Stimulated activated CD4-positive, alpha-beta T cell treated with anti-CD3 and anti-CD28 coated beads, Interleukin-1b, Interleukin-23, amount 100 ng/mL, for 24 hours (primary cell): ENCODE measurements around the gene NMUR1.
A peak's percentile ranks its signal among the peaks of the same experiment; 100 is the strongest.

Experiments
- DNase-seq, 4 experiments: peaks; one replicate each; pipeline ENCODE4 v3.0.0-alpha.2; 2020; ENCODE audit warnings: low read depth in 4 of 4, low spot score in 1 of 4

NMUR1 gene

DNA sequence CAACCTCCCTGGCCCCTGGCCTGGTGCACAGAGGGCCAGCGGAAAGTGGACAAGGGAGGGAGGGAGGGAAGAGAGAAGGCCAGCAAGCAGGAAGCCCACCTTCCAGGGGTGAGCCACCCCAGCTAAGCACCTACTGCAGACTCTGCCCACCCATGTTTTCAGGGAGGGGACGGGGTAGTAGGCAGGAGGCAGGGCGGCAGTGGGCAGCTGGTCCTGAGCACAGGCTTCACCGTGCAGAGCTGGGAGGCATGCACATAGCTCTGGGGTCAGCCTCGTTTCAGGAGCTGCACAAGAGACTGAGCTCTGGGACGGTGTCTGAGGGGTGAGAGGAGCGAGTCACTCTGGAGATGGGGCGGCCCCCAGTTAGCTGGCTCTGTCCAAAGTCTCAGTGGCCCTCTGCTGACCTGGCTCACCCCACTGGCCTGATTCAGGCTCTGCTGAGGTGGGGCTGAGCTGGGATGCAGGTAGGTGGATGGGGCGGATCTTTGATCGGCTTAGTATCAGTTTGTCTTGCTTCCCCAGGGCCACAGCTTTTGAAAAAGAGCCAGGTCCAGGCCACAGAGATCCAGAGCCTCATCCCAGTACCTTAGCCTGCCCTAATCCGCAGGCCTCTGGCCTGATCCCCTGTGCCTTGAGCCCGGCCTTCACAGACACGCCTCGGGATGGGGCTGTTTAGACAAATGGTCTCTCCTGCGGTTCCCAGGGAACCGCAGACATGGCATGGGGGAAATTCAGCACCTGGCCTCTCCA, 3.7 kb downstream of the NMUR1 start:
- no peak for DNase-seq

DNA sequence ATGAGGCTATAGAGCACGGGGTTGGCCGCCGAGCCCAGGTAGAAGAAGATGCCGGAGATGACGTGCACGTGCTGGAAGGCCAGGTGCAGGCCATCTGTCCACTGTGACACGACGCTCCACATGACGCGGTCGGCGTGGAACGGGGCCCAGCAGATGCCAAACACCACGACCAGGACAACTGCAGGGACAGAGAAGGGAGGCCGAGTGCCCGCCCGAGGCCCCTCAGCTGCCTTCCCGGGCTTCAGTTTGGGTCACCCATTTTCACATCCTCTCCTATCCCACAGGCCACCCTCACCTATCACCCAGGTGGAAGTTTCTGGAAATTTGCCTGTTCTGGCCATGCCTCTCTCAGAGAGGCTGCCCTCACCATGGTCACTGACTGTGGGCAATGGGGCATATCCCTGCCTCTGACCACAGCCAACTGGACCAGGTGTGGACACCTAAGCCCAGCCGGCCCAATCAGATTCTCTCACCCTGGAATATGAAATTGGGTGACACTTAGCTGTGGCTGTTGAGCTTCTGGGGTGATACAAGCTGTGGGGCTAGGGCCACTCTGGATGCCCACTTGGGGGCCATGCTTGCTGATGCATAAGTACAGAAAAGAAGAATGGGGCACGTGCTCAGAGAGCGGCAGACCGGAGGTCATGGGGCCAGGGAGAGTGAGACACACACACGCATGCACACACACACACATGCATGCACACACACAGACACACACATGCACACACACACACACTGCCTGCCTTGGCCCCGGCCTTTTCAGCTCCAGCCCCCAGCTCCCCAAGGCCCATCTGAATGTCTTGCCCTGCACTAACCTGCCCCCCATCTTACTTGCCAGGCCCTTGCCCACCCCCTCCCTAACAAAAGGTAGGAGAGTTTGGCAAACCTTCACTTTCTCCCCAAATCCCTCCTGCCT, 4.7 kb downstream of the NMUR1 start:
- no peak for DNase-seq

DNA sequence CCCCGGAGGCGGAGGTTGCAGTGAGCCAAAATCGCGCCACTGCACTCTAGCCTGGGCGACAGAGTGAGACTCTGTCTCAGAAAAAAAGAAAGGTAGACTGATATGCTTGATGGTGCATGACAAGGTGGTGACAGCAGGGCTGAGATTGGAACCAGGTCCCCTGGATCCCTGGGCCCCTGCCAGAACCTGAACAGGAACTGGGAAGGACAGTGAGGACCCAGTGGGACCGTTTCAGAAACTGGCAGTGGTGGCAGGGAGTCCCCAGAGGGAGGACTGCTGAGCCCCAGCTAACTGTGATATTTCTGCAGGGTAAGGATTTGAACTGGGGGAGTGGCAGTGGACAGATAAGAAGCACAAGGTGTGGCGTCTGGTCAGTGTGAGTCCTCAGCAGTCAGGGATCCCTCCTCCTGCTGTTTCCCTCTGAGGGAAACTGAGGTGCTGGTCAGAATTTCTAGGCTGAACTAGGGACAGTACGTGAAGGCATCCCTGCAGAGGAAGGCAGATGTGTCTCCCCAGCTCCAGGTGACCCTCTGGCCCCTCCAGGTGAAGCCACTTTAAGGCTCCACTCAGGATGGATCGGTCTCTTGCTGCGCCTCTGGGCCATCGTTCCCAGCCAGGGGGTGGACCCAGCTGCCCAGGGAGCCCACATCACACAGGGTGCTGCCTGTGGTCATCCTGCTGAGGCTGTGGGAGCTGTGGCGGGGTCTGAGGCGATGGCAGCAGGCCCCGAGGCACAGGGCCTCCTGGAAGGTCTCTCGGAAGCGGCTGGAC, 5.6 kb downstream of the NMUR1 start:
- no peak for DNase-seq

DNA sequence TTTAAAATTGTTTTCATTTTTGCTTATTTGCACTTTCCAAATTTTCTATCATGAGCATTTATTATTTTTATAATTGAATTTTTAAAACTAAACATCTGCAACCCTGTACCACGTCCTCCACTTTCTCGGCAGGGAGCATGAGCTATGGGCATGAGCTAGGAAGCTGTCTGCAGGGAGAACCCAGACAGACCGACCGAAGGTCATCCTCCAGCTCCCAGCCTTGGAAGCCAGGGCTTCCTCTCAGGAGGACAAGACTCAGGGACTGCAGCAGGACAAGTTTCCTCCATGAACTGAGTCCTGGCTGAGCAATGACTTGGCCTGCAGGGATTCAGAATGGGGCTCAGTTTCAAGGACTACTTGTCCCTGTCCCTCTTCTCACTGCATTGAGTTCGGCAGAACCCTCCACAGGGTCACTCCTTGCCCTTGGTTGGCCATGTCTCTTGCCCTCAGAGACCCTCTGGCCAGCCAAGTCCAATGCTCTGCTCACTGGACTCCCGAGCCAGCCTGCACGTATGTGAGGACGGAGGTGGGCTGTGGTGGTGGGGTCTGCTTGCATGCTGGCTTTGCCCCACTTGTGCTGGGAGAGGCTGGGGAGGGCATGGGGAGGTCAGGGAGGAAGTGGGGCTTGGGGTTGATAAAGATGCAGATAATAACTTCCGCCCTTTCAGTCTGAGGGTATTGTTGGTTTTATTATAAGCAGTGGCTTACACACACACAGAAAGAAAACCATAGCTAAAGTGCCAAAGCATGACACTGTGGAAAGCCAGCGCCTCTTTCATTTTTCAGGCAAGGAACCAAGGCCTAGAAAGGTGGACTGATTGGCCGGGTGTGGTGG, 6.6 kb downstream of the NMUR1 start:
- no peak for DNase-seq

DNA sequence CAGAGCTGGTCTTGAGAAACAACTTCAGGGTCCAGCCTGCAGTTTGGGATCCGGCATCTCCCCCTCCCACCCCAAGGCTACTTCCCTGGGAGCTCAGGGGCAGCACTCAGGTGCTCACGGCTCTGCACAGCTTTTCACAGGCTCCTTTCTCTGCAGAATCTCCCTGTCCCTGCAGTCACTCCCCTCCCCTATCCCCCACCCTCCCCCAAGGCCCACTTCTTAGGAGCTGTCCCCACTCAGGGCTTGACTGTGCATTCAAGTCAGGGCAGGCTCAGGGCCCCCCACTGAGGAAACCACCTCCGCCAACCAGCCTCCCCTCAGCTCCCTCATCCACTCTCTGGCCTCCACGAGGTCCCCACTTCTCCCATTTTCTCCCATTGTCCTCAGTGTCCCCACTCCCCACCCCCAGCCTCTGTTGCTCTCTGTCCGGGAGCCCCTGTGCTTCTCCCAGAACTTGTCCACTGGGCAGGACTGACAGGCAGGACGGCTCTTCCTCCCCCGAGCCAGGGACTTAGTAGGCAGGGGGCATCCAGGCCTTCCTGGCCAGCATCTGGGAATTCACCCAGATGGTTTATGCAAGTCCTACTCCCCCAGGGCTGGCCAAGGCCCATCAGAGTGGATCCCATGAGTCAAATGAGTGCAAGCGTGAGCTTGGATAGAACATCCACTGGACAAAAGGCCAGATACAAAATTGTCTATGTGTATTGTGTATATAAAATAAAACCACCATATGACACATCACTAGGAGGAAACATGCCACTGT, 7.6 kb downstream of the NMUR1 start:
- no peak for DNase-seq

DNA sequence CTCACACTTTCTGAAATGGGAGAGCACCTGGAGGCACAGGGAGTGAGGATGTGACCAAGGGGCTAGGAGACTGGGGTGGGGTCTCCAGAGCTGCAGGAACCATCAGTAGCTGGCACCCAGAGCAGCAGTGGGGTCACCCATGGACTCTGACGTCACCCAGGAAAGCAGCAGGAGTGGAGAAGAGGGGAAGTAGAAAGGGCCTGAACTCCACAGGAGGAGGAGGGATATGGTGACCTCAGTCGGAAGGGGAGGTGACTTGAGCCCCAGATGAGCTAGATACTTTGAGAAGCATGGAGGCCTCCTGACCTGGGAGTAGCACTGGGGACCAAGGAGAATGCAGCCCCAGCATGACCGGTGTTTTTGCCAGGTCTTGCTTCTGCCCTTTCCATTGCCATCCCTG, 8.8 kb downstream of the NMUR1 start:
- no peak for DNase-seq

DNA sequence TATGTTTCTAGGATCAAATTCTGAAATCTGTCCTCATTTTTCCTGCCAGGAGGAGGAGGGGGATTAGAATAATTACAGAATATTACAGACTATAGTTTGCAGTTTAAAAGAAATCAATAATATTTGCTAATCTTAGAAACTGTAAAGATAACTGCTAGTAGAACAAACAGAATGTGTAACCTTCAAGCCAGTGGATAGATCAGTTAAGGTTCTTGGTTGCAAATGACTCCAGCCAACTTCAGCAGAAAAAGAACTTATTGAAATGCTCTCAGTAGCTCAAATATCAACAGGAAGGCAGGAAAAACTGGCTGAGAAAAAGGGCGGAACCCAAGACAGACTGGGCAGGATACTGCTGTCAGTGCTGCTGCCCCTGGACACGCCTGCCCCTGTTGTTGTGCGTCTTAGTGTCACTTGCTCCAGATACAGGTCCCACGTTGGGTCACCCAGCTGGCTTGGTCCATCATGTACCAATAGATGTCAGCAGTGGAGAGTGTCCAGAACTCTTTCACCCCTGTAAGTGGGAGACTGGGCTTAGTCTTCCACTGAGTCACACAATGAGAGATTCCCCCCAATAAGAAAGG, 10.2 kb downstream of the NMUR1 start:
- no peak for DNase-seq

DNA sequence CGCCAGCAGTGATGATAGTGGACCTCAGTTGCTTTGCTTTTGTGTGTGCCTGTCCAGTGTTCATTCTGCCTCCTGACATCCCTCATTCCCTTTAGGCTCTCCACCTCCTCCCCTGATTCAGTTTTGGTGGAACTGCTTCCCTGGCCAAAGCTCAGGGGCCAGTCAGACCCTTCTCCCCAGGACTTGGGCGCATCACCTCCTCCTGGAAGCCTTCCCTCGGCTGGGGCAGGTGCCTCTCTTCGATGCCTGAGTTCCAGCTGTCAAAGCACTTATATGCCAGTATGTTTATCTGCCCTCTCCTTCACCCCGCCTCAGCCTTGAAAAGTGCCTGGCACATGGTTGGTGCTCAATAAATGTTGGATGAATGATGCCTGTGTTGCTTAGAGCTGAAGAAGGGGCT, 11.5 kb downstream of the NMUR1 start:
- no peak for DNase-seq

DNA sequence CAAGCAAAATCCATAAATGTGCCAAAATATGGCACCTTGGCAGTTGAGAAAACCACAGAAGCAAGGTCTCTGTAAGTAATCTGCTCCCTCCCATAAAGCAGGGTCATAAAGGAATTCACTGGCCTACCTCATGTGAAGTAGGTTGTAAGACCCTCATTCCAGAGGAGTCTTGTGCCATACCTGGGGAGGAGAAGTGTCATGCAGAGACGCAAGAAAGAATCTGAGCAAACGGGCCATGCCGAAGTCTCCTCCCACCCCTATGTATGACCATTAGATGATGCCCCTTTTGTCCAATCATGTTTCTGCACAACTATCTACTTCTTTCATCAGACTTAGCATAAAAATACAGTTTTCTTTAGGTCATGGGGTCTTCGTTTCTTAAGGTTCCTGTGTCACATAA, 14.6 kb downstream of the NMUR1 start:
- DNase-seq: no peak

DNA sequence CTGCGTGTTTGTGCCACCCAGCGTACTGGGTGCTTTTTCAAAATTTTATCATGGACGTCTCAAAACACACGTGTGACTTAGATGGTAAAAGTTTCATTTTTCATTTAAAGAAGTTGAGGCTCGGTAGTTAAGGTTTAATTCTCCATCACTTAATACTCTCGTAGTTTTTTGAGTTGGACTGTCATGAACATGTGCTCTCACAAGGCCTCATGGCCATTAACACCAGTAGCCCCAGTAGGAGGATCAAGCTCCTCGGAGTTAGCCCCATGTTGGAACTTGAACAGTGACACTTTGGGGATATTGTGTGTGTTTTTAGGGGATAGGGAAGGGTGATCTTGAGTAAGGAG, 15.3 kb downstream of the NMUR1 start:
- no peak for DNase-seq

DNA sequence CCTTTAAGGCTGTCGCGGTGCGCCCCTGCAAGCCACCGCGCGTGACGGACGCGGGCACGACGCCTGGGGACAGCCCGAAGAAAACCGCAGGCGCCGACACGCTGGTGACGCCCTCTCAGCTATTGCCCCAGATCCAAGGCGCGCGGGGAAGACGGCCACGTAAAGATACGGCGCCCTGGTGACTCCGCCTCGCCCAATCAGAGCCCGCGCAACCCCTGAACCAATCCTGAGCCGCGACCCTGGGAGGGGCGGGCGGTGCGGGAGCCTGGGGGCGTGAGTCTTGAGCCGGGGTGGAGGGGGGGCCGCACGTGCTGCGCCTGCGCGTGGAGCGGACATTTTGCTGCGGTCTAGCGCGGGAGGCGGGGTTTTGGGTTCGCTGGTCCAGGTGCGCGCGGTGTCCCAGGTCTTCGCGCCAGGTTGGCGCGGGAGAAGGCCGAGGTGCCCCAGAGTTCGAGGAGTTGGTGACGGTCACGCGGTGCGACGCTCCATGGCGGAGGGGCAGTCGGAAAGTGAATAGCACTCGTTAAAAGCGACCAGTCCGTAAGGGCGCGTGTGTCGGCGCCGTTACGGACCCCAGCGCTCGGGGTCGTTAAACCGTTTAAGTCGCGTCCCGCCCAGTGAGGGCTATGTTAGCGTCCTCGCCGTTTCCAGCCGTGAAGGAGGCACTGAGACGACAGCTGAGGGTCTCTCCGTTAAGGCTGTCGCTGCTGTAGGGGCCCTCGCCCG, 15.9 kb downstream of the NMUR1 start:
- peak; percentile 91 to 97 (median 95) for DNase-seq

DNA sequence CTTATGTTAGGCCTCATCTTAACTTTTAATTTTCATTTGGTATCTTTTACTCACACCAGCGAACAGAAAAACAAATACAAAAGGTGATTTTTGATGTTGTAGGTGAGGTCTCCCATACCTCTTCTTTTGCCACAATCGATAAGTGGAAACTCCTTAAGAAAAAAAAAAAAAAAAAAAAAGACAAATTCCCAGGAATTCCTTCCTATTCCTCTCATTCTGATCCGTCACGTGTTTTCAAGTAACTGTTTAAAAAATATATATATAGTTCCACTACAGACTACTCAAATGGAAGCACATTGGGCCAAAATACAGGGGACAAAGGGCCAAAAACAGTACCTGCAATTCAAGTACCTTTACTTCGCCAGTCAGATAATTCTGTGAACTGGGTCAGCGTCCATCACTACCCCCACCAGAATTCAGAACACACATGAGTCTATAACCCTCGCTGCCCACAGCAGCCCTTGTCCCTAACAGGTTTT, 16.5 kb downstream of the NMUR1 start:
- no peak for DNase-seq

DNA sequence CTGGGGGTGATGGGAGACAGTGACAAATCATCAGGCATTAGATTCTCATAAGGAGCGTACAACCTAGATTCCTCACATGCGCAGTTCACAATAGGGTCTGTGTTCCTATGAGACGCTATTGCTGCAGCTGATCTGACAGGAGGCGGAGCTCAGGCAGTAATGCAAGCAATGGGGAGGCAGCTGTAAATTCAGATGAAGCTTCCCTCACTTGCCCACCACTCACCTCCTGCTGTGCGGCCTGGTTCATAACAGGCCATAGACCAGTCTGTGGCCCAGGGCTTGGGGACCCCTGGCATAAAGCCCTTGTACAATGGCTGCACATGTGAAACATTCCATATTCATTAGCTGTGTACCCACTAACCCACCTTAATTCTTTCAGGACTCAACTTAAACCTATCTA, 18.0 kb downstream of the NMUR1 start:
- no peak for DNase-seq

DNA sequence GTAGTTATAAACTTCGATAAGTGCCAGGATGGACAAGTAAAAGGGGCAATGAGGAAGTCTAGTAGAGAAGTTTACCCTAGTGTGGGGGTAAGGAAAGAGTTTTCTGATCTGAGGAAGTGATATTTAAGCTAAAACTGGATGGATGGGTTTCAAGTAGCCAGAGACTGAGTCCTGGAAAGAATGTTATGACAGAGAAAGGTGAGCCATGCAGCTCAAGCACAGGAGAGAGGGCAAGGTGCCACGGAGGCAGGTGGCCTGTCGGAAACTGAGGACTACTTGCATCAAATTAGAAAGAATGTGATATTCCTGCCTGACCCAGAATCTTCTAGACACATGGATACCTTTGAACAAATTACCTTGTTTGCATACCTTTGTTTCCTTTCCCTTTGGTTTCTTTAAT, 26.5 kb downstream of the NMUR1 start:
- DNase-seq: no peak

DNA sequence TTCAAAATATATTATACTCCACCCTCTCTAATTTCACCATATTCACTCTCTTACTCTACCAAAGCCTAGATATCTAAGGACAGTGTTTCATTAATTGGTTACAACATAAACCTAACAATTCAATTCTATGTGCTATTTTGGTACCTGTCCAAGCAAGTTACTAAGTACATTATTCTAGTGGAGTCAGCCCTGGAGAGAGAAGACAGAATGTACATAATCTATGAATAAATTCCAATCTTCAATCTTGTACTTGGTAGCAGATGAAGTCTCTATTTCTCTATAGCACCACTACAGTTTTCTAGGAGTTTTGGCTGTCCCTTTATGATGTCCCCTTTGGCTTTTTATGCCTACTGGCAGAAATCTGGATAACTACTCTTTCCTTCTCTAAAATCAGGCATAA, 27.6 kb downstream of the NMUR1 start:
- DNase-seq: no peak

DNA sequence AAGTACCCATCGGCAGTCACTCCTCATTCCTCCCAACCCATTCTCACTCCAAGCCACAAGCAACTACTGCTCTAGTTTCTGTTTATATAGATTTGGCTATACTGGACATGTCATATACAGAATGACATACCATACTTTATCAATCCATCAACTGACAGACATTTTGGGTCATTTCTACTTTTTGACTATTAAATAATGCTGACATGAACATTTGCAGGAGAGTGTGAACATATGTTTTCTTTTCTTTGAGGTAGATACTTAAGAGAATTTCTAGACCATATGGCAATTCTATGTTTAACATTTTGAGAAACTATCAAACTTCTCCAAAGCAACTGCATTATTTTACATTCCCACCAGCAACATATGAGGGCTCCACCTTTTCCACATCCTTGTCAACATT, 32.6 kb downstream of the NMUR1 start:
- no peak for DNase-seq

DNA sequence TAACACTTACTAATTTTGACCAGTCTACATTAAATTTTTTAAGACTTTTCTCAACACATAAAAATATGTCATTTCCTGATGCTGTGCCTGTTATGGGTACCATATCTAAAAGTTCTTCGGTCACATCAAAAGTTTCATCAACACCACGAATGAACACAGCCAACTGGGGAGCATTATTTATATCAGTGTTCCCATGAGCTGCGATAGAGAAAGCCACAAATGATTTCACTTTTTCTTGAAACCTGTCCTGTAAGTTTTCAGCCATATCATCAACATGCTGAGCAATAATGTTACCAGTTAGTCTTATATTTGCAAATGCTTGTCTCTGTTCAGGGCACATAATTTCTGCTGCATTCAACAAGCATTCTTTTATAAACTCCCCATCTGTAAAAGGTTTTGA, 35.6 kb downstream of the NMUR1 start:
- no peak for DNase-seq

DNA sequence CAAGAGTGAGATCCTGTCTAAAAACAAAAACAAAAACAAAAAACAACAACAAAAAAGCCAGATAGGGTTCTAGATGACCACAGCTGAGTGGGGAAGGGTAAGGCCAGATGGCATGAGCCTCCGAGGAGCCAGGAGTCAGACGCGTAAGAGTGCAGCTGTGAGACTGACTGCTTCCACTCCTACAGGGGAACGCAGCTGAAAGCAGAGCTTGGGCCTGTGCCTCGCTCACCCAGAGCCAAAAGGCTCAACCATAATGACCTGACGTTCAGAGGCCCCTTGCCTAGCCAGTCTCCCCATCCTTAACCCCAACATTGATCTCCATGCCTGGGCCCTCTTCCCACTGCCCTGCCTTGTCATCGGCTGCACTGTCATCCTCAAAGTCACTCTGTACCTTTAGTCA, 39.4 kb downstream of the NMUR1 start:
- DNase-seq: no peak

DNA sequence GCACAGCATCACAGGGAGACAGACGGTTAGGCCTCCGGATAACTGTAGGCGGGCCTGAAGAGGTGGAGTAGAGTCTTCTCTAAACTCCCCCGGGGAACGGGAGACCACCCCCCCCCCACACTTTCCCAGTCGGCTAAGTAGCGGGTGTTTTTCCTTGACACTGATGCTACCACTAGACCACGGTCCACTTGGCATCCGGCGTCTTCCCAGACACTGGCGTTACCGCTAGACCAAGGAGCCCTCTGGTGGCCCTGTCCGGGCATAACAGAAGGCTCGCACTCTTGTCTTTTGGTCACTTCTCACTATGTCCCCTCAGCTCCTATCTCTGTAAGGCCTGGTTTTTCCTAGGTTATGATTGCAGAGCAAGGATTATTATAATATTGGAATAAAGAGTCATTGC, 40.3 kb downstream of the NMUR1 start:
- peak in 1 of 4 experiments; percentile 12 for DNase-seq
